DND-41 (cell line): Measurements from ENCODE around the gene RNASEL.

Experiments used
- CTCF ChIP-seq: IDR thresholded peaks from 2 replicates; pipeline ENCODE4 v1.5.1; 2012; ENCODE audit warnings: borderline replicate concordance, low read length, moderate library complexity, mild to moderate bottlenecking; ENCODE audit not compliant: poor library complexity, severe bottlenecking; ENCODE audit errors: extremely low read depth
- EZH2 ChIP-seq: IDR thresholded peaks from 3 replicates; pipeline ENCODE4 v1.6.1; 2012; ENCODE audit warnings: borderline replicate concordance, low read depth, mild to moderate bottlenecking, moderate library complexity, low read length, inconsistent platforms; ENCODE audit not compliant: severe bottlenecking

DNA sequence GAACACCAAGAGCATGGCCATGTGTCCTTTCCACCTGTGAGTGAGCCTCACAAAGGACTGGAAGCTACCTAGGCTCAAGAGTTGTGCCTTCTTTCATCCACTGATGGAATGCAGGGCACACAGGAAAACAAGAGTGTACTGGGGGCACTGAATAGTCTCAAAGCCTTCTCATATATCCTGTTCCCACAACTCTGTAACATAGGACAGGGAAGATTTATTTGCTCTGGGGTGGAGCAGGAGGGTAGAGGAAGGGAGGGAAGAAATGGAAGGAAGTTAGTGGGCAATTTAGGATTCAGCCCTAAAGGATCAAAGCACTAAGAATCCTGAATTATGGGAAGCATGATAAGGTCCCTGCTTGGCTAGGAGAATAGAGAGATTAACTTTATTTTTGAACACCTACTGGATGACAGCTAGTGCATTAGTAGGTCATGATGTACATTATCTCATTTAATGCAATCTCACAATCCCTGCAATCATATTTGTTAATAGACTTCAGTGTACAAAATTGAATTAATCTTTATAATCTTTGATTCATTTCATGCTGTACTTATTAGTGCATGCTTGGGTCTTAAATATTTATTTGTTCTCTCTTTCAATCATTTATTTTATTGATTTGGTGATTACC, 42.1 kb upstream of the RNASEL start:
- no peak for TF ChIP-seq CTCF
- TF ChIP-seq EZH2: no peak
